Ovary (tissue), 9 donors: Measurements from ENCODE around the gene TFDP1. TPM values are rescaled to one million over a fixed set of nuclear protein-coding genes. Genes with fewer than 3 reads are reported as not detected.

Source experiments
- DNase-seq, 5 donors: peaks; one replicate each; pipeline ENCODE4 v3.0.0-alpha.2; 2019 to 2020
- H3K27ac ChIP-seq, 2 donors: fragments of 200-600 bp; one replicate each; pipeline versions ENCODE4 v1.5.1 to v1.8.0; 2019 to 2022
- H3K27me3 ChIP-seq: fragments of 200-600 bp; one replicate; pipeline ENCODE4 v1.8.0; 2022
- H3K36me3 ChIP-seq: fragments of 200-600 bp; sonication (generic); one replicate; pipeline ENCODE4 v1.5.1; 2019
- H3K4me1 ChIP-seq: one replicate; pipeline ENCODE4 v1.8.1; 2013; ENCODE audit warnings: mild to moderate bottlenecking, moderate library complexity; ENCODE audit not compliant: insufficient read depth
- H3K4me3 ChIP-seq: fragments of 200-600 bp; sonication (generic); one replicate; pipeline ENCODE4 v1.5.1; 2017
- H3K9me3 ChIP-seq, 2 donors: fragments of 200-600 bp in 1 of 2; sonication (generic) in 1 of 2; one replicate each; pipeline versions ENCODE4 v1.5.1 to v1.8.1; 2013 to 2019; ENCODE audit warnings: mild to moderate bottlenecking in 1 of 2, moderate library complexity in 1 of 2
- CTCF ChIP-seq, 3 donors: fragments of 450-650 bp in 2 of 3; fragments of 200-600 bp in 1 of 3; IDR thresholded peaks; one replicate each; pipeline versions ENCODE4 v1.5.1 to v1.8.0; 2016 to 2022; ENCODE audit warnings: antibody characterized with exemption in 3 of 3, mild to moderate bottlenecking in 1 of 3
- EP300 ChIP-seq: sonication (generic); formaldehyde crosslinking; IDR thresholded peaks from one replicate; pipeline ENCODE4 v1.6.1; 2017; ENCODE audit warnings: antibody characterized with exemption
- POLR2A ChIP-seq: fragments of 450-650 bp; IDR thresholded peaks from one replicate; pipeline ENCODE4 v1.6.1; 2017; ENCODE audit warnings: antibody characterized with exemption, mild to moderate bottlenecking, moderate library complexity
- WGBS, 3 donors: extraction: QIAGEN DNeasy Blood & Tissue Kit in 1 of 3; methylation state at CpG; one replicate each; pipeline versions ENCODE4 v1.1.5 to v1.1.7; 2013 to 2017; 5-methylcytosine and 5-hydroxymethylcytosine counted together
- intact Hi-C, 4 donors: fragments of 100-400 bp; cut with DNase I; formaldehyde crosslinking; loops; one replicate each; pipeline versions ENCODE4 v1.11.0 to v1.15.1; 2022 to 2023
- polyA plus RNA-seq, 2 donors: library from polyadenylated mRNA; stranded (reverse); fragments of 200-250 nt in 1 of 2; fragments of 350-450 nt in 1 of 2; fragmentation: Illumina TruSeq in 1 of 2; extraction: RNeasy Lipid Tissue Mini Kit (QIAGEN cat#74804) in 1 of 2; gene quantifications; one replicate each; pipeline ENCODE4 v1.2.3, GENCODE V29; 2013 to 2014
- total RNA-seq, 7 donors: library from RNA; depleted of rRNA in 2 of 7; stranded (reverse); fragments of >200 nt in 2 of 7; fragmentation: NEBNext Ultra II Directional in 3 of 7; extraction: Animal tissue kit (Norgen Biotek cat#: 25700) in 3 of 7; gene quantifications; one replicate each; pipeline versions ENCODE4 v1.1.0 to v1.2.4, GENCODE V29; 2016 to 2023
- donor health status: DM: no; HTN: no; CAD: no; lungs with moderate emphysema.
- donor health status: DM: no; HTN: no; CAD: no.
- donor health status: Bipolar disorder and iron deficiency.
- donor health status: DM: yes; HTN: yes; CAD: no.
- donor health status: DM: no; HTN: no; CAD: no.
- donor health status: DM: yes; HTN: yes; CAD: no.

Gene TFDP1
- total and polyA plus RNA-seq, 9 donors: 8.8 to 45.6 (median 33.8) TPM

- H3K27ac ChIP-seq: no peak overlapping the region
- TF ChIP-seq POLR2A (no peak), CTCF (IDR thresholded peaks at IDR 0.05) (no peak), EP300 (no peak)
- H3K4me1 ChIP-seq: no peaks in the 10 kb centered on the region
- H3K9me3 ChIP-seq: no peaks in the 10 kb centered on the region
- H3K36me3 ChIP-seq: no peaks in the 10 kb centered on the region
- H3K27me3 ChIP-seq: no peaks in the 10 kb centered on the region
- H3K4me3 ChIP-seq: no peak overlapping the region
- 91 to 92% (median 92%) methylated on average over 30 of the region's 30 CpGs for WGBS, 3 donors
- peak in 2 of 5 donors; percentile 5 to 13 for DNase-seq
- intact Hi-C loops: no loop called here
Measured at GRCh38 chr13:113637262-113638160, 53.0 kb downstream of the TFDP1 start.

- no peak overlapping the region for H3K4me3 ChIP-seq
- no peaks in the 10 kb centered on the region for H3K27me3 ChIP-seq
- no peaks in the 10 kb centered on the region for H3K9me3 ChIP-seq
- H3K4me1 ChIP-seq: no peaks in the 10 kb centered on the region
- DNase-seq: peak in 3 of 5 donors; percentile 3 to 14 (median 8)
- H3K36me3 ChIP-seq: no peaks in the 10 kb centered on the region
- intact Hi-C loops: no loop called here
- 97% methylated on average over 37 of the region's 37 CpGs for WGBS, 3 donors
- no peak overlapping the region for H3K27ac ChIP-seq
- TF ChIP-seq CTCF (IDR thresholded peaks at IDR 0.05): no peak
- TF ChIP-seq EP300: no peak
- no peak for TF ChIP-seq POLR2A
Measured at GRCh38 chr13:113638173-113638746, 53.7 kb downstream of the TFDP1 start.

- no peaks in the 10 kb centered on the region for H3K36me3 ChIP-seq
- DNase-seq: no peak
- H3K4me1 ChIP-seq: no peaks in the 10 kb centered on the region
- no peaks in the 10 kb centered on the region for H3K9me3 ChIP-seq
- TF ChIP-seq POLR2A: no peak
- no peak for TF ChIP-seq CTCF (IDR thresholded peaks at IDR 0.05)
- no peak for TF ChIP-seq EP300
- H3K4me3 ChIP-seq: no peak overlapping the region
- H3K27me3 ChIP-seq: no peaks in the 10 kb centered on the region
- 92 to 95% (median 93%) methylated on average over 8 of the region's 8 CpGs for WGBS, 3 donors
- intact Hi-C loops: no loop called here
- H3K27ac ChIP-seq: no peak overlapping the region
Measured at GRCh38 chr13:113638806-113639205, 54.3 kb downstream of the TFDP1 start.

GRCh38 chr13:113639616-113640262 is 55.2 kb downstream of the TFDP1 start:
- TF ChIP-seq CTCF (IDR thresholded peaks at IDR 0.05) (no peak), EP300 (no peak), POLR2A (no peak)
- H3K4me3 ChIP-seq: no peak overlapping the region
- H3K27me3 ChIP-seq: no peaks in the 10 kb centered on the region
- no peaks in the 10 kb centered on the region for H3K9me3 ChIP-seq
- DNase-seq: peak in 3 of 5 donors; percentile 2 to 23 (median 9)
- H3K36me3 ChIP-seq: no peaks in the 10 kb centered on the region
- no peaks in the 10 kb centered on the region for H3K4me1 ChIP-seq
- H3K27ac ChIP-seq: no peak overlapping the region
- WGBS, 3 donors: 95 to 98% (median 97%) methylated on average over 27 of the region's 27 CpGs
- intact Hi-C loops: no loop called here
